GM19324 (cell line): ENCODE measurements around the gene CFAP73.

Source experiments
- ATAC-seq: cut with Tn5 transposase; IDR thresholded peaks from one replicate; pipeline ENCODE4 v1.9.1; 2021; ENCODE audit warnings: mild to moderate bottlenecking, moderate library complexity; ENCODE audit not compliant: unreplicated experiment, low FRiP score

Gene CFAP73

GRCh38 chr12:113118142-113118541, 31.4 kb upstream of the CFAP73 start:
- ATAC-seq, result no peak

- ATAC-seq, result no peak
Observed at GRCh38 chr12:113119980-113120669, 29.4 kb upstream of the CFAP73 start.

- no peak for ATAC-seq
Observed at GRCh38 chr12:113120670-113121370, 28.7 kb upstream of the CFAP73 start.

- no peak for ATAC-seq
Observed at GRCh38 chr12:113127791-113128199, 21.7 kb upstream of the CFAP73 start.

GRCh38 chr12:113128802-113129663, 20.5 kb upstream of the CFAP73 start:
- ATAC-seq, result no peak

GRCh38 chr12:113129664-113130456, 19.7 kb upstream of the CFAP73 start:
- ATAC-seq, result no peak

GRCh38 chr12:113130457-113131135, 18.9 kb upstream of the CFAP73 start:
- ATAC-seq, result no peak

- ATAC-seq, result no peak
Observed at GRCh38 chr12:113131556-113131955, 18.0 kb upstream of the CFAP73 start.

GRCh38 chr12:113133036-113133435, 16.5 kb upstream of the CFAP73 start:
- no peak for ATAC-seq

- ATAC-seq, result no peak
Observed at GRCh38 chr12:113133666-113134065, 15.9 kb upstream of the CFAP73 start.

GRCh38 chr12:113134071-113134470, 15.5 kb upstream of the CFAP73 start:
- no peak for ATAC-seq

GRCh38 chr12:113134521-113134951, 15.0 kb upstream of the CFAP73 start:
- no peak for ATAC-seq

- no peak for ATAC-seq
Observed at GRCh38 chr12:113135178-113136127, 14.1 kb upstream of the CFAP73 start, which contains the start of gene RASAL1. Gene RASAL1, minus strand, starts transcription at chr12:113135761. Its CDS starts 299 bp downstream, at chr12:113135462.

GRCh38 chr12:113136128-113136989, 13.2 kb upstream of the CFAP73 start:
- no peak for ATAC-seq

- no peak for ATAC-seq
Observed at GRCh38 chr12:113136990-113137511, 12.5 kb upstream of the CFAP73 start.

- ATAC-seq, result no peak
Observed at GRCh38 chr12:113137861-113138783, 11.4 kb upstream of the CFAP73 start.
